GM12873 (cell line): Measurements from ENCODE around the gene SREBF2.

ENCODE experiments used
- TF ChIP-seq, protein P1 (sequence below): IDR thresholded peaks from 2 replicates; pipeline ENCODE4 v1.5.1; 2012; ENCODE audit warnings: low read depth, mild to moderate bottlenecking, moderate library complexity, low read length, control low read depth; ENCODE audit not compliant: insufficient read depth; ENCODE audit errors: missing control alignments

The SREBF2 gene

DNA sequence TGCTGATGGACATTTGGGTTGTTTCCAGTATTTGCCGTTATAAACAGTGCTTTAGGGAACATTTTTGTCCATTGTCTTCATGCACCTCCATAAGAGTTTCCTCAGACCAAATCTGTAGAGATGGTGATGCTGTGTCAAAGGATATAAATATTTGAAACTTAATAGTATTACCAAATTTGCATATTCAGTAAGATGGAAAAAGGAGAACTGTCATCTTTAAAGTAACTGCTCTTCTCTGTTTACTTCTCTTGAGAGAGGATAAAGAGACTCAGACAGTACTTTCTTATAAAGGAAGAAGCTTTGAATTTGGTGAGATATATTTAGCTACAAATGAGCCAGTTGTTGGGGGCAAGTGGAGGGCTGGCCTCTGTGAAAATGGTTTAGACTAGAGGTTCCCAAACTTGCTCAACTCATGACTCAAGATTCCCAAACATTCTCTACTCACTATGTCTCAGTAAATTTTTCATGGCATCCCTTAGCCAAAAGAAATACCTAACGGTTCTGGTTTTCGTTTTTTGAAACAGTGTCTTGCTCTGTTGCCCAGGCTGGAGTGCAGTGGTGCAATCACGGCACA is 55.8 kb downstream of the SREBF2 start:
- TF ChIP-seq, protein P1, sequence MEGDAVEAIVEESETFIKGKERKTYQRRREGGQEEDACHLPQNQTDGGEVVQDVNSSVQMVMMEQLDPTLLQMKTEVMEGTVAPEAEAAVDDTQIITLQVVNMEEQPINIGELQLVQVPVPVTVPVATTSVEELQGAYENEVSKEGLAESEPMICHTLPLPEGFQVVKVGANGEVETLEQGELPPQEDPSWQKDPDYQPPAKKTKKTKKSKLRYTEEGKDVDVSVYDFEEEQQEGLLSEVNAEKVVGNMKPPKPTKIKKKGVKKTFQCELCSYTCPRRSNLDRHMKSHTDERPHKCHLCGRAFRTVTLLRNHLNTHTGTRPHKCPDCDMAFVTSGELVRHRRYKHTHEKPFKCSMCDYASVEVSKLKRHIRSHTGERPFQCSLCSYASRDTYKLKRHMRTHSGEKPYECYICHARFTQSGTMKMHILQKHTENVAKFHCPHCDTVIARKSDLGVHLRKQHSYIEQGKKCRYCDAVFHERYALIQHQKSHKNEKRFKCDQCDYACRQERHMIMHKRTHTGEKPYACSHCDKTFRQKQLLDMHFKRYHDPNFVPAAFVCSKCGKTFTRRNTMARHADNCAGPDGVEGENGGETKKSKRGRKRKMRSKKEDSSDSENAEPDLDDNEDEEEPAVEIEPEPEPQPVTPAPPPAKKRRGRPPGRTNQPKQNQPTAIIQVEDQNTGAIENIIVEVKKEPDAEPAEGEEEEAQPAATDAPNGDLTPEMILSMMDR, result no peak

DNA sequence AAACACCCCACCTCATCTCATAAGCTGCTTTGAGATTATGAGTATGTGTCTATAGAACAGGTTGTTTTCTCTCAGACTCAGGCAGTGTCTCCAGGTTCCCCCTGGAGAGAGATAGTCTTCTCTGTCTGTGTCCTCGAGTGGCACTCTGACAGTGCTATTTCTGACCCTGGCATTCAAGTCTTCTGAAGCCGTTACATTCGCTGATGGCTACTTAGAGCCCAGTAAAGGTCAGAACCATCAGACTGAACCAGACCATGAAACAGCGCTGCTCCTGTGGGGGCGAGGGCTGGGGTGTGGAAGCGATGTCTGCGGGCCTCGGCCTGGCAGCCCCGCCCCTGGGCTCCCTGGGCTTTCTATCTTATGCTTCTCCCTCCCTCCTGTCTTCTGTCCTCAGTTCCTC is 58.5 kb downstream of the SREBF2 start:
- TF ChIP-seq, protein P1, result no peak

DNA sequence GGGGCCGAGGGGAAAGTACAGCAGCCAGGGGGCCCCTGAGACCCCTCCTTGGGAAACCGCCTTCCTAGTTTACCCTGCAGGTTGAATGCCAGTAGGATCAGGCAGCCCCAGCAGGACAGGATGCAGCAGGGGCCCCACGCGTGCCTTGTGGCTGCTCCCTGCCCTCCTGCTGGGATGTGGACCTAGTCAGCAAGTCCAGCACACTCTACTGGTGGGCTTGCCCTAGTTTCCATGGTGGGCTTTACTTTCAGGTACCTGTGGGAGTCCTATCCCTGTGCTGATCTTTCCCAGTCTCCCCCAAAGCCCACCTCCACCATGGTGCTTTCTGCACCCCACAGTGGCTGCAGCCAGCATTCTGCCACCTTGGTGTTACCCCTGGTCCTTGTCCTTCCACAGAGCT is 59.8 kb downstream of the SREBF2 start:
- TF ChIP-seq, protein P1, result no peak

DNA sequence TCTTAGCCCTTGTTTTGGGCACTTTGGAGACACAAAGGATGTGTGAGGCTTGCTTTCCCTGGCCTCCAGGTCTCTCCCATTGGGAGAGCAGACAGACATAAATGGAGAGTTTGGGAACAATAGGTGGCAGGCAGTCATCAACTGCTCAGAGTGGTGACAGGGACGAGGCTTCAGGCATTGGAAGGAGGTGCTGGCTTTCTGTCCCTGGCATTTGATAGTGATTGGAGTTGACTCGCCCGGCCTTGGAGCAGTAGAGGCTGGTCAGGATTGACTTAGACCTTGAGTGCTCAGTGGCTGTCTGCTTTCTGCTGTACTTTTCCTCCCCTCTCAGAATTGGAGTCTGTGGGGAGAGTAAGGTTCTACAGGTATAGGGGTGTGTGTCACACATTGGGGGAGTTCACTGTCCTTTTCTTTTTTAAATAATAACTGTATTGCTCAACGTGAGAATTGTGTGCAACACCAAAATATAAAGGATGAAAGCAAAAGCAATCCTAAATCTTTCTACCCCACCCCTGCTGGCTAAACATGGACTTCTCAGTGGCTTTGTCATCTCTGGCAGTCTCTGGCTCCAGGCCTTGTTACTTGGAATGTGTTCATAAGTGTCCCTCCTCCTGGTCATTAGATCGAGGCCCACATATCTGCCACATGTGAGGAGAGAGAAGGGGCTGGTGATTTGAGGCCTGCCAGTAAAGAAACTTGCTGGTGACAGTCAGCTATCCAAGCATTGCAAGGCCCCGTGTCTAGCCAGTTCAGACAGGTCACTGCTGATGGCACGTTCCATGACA is 60.9 kb downstream of the SREBF2 start:
- TF ChIP-seq, protein P1, result no peak

DNA sequence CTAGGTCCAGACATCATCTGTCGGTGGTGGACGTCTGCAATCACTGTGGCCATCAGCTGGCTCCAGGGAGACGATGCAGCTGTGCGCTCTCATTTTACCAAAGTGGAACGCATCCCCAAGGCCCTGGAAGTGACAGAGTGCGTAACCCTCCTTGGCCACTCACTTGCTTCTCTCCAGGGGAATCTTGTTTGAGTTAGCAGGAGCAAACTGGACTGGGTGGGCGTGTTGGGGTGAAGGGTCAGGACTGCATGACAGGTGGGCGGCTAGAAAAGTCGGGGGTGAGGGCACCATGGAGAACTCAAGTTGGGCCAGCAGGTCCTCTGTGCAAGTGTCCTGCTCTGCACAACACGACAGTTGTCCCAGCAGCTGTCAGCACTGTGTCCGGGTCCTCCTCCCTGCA is 65.7 kb downstream of the SREBF2 start:
- TF ChIP-seq, protein P1, result no peak

DNA sequence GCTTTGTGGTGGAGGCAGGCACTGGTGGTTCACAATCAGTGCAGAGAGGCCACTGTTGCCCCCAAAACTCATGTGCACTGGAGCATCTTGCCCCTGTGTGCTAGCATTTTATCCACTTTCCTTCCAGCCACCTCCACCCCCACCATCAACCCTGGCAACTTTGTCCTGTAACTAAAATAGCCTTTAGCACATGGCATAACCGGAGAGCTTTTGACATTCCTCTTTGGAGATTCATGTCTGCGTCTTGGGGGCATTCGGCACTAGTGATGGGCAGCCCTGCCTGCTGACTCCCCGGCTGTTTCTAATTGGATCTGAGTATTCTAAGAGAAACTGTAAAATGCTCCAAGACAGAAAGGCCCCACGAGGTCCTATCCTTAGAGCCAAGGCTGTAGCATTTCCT is 66.2 kb downstream of the SREBF2 start:
- TF ChIP-seq, protein P1, result no peak

DNA sequence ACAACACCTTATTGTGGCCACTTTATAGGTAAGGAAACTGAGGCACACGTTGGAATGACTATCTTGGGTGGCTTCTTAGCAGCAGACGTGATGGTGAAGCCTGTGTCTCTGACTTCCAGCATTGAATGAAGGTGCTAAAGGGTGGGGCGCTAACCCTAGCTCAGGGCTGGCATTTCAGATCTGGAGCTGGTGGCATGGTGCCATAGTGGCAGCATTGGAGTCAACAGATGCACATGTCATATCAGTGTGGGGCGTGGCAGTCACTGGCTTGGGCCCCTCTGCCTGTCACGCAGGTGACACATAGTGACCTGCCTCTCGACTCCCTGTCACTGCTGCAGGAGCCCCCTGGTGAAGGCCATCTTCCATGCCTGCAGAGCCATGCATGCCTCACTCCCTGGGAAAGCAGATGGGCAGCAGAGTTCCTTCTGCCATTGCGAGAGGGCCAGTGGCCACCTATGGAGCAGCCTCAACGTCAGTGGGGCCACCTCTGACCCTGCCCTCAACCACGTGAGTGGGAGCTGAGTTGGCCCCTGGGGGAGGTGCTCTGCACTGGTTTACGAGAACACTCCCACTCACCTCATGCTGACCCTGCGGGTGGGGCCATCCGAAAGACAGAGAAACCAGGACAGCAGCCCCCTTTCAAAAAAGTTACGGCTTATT is 67.2 kb downstream of the SREBF2 start:
- TF ChIP-seq, protein P1, result no peak
